ENCODE measurements around the gene DHRS13.

Gene DHRS13

GRCh38 chr17:28892024-28892423 is 10.9 kb downstream of the DHRS13 start:
- no peak overlapping the region for H3K27ac ChIP-seq
- TF ChIP-seq ZFX (IDR thresholded peaks at IDR 0.05) (no peak), CTCF (conservative IDR thresholded peaks at IDR 0.05) (no peak)

- TF ChIP-seq CTCF (conservative IDR thresholded peaks at IDR 0.05) (no peak), ZFX (IDR thresholded peaks at IDR 0.05) (no peak)
These were observed 11.7 kb downstream of the DHRS13 start for GRCh38 chr17:28891201-28891600.

GRCh38 chr17:28889996-28890395 is 12.9 kb downstream of the DHRS13 start:
- no peak overlapping the region for H3K27ac ChIP-seq
- TF ChIP-seq CTCF (conservative IDR thresholded peaks at IDR 0.05) (no peak), ZFX (IDR thresholded peaks at IDR 0.05) (no peak)

More at GRCh38 chr17:28891201-28891600, 11.7 kb downstream of the DHRS13 start:
- H3K27ac ChIP-seq: no peak overlapping the region

- no peak overlapping the region for H3K27ac ChIP-seq
- TF ChIP-seq CTCF (conservative IDR thresholded peaks at IDR 0.05): no peak
- TF ChIP-seq ZFX (IDR thresholded peaks at IDR 0.05): no peak
These were observed 14.0 kb downstream of the DHRS13 start for GRCh38 chr17:28888832-28889231.

- TF ChIP-seq CTCF (conservative IDR thresholded peaks at IDR 0.05) (no peak), ZFX (IDR thresholded peaks at IDR 0.05) (no peak)
- H3K27ac ChIP-seq: no peak overlapping the region
These were observed 14.9 kb downstream of the DHRS13 start for GRCh38 chr17:28887871-28888471.

GRCh38 chr17:28885951-28886350 is 16.9 kb downstream of the DHRS13 start:
- TF ChIP-seq CTCF (conservative IDR thresholded peaks at IDR 0.05): no peak
- TF ChIP-seq ZFX (IDR thresholded peaks at IDR 0.05): no peak
- no peak overlapping the region for H3K27ac ChIP-seq

- H3K27ac ChIP-seq: no peak overlapping the region
- no peak for TF ChIP-seq ZFX (IDR thresholded peaks at IDR 0.05)
- TF ChIP-seq CTCF (conservative IDR thresholded peaks at IDR 0.05): no peak
These were observed 17.5 kb downstream of the DHRS13 start for GRCh38 chr17:28885363-28885762.

Data from C4-2B (cell line).